ENCODE results near the gene AMOT.

DNA sequence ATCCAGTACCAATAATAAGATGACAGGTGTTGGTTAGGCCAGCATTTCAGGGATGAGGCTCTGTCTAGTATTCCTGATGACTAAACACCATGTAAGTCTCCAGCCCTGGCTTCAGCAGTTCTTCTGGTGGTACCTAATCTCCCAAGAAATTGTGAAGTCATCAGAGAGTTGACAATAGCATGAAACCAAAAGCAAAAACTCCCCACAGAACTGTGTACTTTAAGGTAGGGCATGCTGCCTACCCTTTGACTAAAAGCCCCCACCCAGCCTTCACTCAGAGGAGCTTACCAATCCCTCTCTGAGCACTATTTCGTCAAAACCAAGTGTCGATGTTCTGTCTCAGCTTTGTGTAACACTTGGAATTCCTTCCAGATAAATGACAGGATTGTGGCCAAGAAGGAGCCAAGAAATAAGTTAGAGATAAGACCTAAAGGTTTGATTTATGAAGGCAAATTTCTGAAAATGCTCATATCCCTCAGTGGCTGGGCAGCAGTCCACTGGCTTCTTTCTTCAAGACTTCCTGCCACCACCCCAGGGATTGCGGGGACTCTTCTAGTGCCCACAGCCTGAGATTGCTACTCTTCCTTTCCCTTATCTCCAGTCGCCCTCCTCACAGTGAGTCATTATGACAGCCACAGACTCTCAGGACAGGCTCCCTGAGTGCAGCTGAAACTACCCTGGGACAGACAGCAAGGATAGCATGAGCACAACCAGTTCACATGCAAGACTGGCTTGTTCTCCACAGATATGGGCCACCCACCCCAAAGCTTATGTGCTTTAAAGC lies 93.6 kb downstream of the AMOT start:
- TF ChIP-seq EZH2 (IDR thresholded peaks at IDR 0.05; ENCODE audit: borderline replicate concordance, control insufficient read depth, low read depth, low read length), result no peak
- TF ChIP-seq MTA3 (IDR thresholded peaks at IDR 0.05; ENCODE audit: borderline replicate concordance, low read length), result no peak
- TF ChIP-seq, protein P1, sequence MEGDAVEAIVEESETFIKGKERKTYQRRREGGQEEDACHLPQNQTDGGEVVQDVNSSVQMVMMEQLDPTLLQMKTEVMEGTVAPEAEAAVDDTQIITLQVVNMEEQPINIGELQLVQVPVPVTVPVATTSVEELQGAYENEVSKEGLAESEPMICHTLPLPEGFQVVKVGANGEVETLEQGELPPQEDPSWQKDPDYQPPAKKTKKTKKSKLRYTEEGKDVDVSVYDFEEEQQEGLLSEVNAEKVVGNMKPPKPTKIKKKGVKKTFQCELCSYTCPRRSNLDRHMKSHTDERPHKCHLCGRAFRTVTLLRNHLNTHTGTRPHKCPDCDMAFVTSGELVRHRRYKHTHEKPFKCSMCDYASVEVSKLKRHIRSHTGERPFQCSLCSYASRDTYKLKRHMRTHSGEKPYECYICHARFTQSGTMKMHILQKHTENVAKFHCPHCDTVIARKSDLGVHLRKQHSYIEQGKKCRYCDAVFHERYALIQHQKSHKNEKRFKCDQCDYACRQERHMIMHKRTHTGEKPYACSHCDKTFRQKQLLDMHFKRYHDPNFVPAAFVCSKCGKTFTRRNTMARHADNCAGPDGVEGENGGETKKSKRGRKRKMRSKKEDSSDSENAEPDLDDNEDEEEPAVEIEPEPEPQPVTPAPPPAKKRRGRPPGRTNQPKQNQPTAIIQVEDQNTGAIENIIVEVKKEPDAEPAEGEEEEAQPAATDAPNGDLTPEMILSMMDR (IDR thresholded peaks at IDR 0.05 in 2 of 3, conservative IDR thresholded peaks at IDR 0.05 in 1 of 3; ENCODE audit: control insufficient read depth in 2 of 3, extremely low read depth in 1 of 3, insufficient read depth in 1 of 3, low read depth in 3 of 3, low read length in 3 of 3), result no peak
- no peak for TF ChIP-seq MTA2 (IDR thresholded peaks at IDR 0.05; ENCODE audit: low read depth)
- TF ChIP-seq, protein P2, sequence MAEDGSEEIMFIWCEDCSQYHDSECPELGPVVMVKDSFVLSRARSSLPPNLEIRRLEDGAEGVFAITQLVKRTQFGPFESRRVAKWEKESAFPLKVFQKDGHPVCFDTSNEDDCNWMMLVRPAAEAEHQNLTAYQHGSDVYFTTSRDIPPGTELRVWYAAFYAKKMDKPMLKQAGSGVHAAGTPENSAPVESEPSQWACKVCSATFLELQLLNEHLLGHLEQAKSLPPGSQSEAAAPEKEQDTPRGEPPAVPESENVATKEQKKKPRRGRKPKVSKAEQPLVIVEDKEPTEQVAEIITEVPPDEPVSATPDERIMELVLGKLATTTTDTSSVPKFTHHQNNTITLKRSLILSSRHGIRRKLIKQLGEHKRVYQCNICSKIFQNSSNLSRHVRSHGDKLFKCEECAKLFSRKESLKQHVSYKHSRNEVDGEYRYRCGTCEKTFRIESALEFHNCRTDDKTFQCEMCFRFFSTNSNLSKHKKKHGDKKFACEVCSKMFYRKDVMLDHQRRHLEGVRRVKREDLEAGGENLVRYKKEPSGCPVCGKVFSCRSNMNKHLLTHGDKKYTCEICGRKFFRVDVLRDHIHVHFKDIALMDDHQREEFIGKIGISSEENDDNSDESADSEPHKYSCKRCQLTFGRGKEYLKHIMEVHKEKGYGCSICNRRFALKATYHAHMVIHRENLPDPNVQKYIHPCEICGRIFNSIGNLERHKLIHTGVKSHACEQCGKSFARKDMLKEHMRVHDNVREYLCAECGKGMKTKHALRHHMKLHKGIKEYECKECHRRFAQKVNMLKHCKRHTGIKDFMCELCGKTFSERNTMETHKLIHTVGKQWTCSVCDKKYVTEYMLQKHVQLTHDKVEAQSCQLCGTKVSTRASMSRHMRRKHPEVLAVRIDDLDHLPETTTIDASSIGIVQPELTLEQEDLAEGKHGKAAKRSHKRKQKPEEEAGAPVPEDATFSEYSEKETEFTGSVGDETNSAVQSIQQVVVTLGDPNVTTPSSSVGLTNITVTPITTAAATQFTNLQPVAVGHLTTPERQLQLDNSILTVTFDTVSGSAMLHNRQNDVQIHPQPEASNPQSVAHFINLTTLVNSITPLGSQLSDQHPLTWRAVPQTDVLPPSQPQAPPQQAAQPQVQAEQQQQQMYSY (CRISPR knock-in tag; IDR thresholded peaks at IDR 0.05), result no peak
- TF ChIP-seq, protein P3, sequence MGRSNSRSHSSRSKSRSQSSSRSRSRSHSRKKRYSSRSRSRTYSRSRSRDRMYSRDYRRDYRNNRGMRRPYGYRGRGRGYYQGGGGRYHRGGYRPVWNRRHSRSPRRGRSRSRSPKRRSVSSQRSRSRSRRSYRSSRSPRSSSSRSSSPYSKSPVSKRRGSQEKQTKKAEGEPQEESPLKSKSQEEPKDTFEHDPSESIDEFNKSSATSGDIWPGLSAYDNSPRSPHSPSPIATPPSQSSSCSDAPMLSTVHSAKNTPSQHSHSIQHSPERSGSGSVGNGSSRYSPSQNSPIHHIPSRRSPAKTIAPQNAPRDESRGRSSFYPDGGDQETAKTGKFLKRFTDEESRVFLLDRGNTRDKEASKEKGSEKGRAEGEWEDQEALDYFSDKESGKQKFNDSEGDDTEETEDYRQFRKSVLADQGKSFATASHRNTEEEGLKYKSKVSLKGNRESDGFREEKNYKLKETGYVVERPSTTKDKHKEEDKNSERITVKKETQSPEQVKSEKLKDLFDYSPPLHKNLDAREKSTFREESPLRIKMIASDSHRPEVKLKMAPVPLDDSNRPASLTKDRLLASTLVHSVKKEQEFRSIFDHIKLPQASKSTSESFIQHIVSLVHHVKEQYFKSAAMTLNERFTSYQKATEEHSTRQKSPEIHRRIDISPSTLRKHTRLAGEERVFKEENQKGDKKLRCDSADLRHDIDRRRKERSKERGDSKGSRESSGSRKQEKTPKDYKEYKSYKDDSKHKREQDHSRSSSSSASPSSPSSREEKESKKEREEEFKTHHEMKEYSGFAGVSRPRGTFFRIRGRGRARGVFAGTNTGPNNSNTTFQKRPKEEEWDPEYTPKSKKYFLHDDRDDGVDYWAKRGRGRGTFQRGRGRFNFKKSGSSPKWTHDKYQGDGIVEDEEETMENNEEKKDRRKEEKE (IDR thresholded peaks at IDR 0.05), result no peak
- TF ChIP-seq TAF1 (IDR thresholded peaks at IDR 0.05; ENCODE audit: borderline replicate concordance, low read depth, low read length), result no peak
- no peak for TF ChIP-seq POLR2A (IDR thresholded peaks at IDR 0.05; ENCODE audit: low read depth, low read length)
- TF ChIP-seq JUNB (IDR thresholded peaks at IDR 0.05), result no peak
- TF ChIP-seq POLR2AphosphoS5 (IDR thresholded peaks at IDR 0.05; ENCODE audit: low read length), result no peak
- TF ChIP-seq CEBPB (IDR thresholded peaks at IDR 0.05; ENCODE audit: borderline replicate concordance in 1 of 2, low read depth in 2 of 2, low read length in 2 of 2), result no peak
